ENCODE data around the gene IFNA4.

Gene IFNA4

GRCh38 chr9:21153336-21154017 lies 33.9 kb downstream of the IFNA4 start:
- Histone ChIP-seq H3K36me3 (ENCODE audit: control insufficient read depth, low read length) (no peaks in the 10 kb centered on the region), H4K20me1 (ENCODE audit: control insufficient read depth, insufficient read depth, low read depth, low read length) (no peaks in the 10 kb centered on the region), H3K4me3 (ENCODE audit: low read length) (no peak overlapping the region)

GRCh38 chr9:21144603-21145002 lies 42.8 kb downstream of the IFNA4 start:
- Histone ChIP-seq H3K27me3 (ENCODE audit: control insufficient read depth, low read length) (no peaks in the 10 kb centered on the region), H3K27ac (ENCODE audit: low read depth, low read length) (no peak overlapping the region), H3F3A (ENCODE audit: control insufficient read depth, insufficient read depth) (no peaks in the 10 kb centered on the region), H3K36me3 (ENCODE audit: control insufficient read depth, low read length) (no peaks in the 10 kb centered on the region), H3K4me3 (ENCODE audit: low read length) (no peak overlapping the region), H3K4me2 (ENCODE audit: low read length) (no peak overlapping the region), H3K9me3 (ENCODE audit: control insufficient read depth, insufficient read depth, low read length) (no peaks in the 10 kb centered on the region), H3K4me1 (ENCODE audit: control insufficient read depth, low read length) (no peaks in the 10 kb centered on the region), H3K79me2 (ENCODE audit: control insufficient read depth, low read length) (no peaks in the 10 kb centered on the region), H4K20me1 (ENCODE audit: control insufficient read depth, insufficient read depth, low read depth, low read length) (no peaks in the 10 kb centered on the region), H3K9me2 (replicated peaks; ENCODE audit: control insufficient read depth, low read length) (no peaks in the 10 kb centered on the region)
- TF ChIP-seq EZH2phosphoT487 (IDR thresholded peaks at IDR 0.05; ENCODE audit: borderline replicate concordance, low read length) = no peak
- TF ChIP-seq CTCF (IDR thresholded peaks at IDR 0.05; ENCODE audit: low read depth, low read length, poor library complexity, severe bottlenecking) = no peak

More at GRCh38 chr9:21153336-21154017, 33.9 kb downstream of the IFNA4 start:
- Histone ChIP-seq H3K27me3 (ENCODE audit: control insufficient read depth, low read length) (0 out of 2 replicates have a peak, but pooled peaks cover 3% of the 10 kb centered on the region), H3K9me3 (ENCODE audit: control insufficient read depth, insufficient read depth, low read length) (no peaks in the 10 kb centered on the region), H3K4me2 (ENCODE audit: low read length) (no peak overlapping the region), H3K9me2 (replicated peaks; ENCODE audit: control insufficient read depth, low read length) (no peaks in the 10 kb centered on the region), H3F3A (ENCODE audit: control insufficient read depth, insufficient read depth) (no peaks in the 10 kb centered on the region), H3K79me2 (ENCODE audit: control insufficient read depth, low read length) (no peaks in the 10 kb centered on the region), H3K4me1 (ENCODE audit: control insufficient read depth, low read length) (no peaks in the 10 kb centered on the region), H3K27ac (ENCODE audit: low read depth, low read length) (no peak overlapping the region)
- no peak for TF ChIP-seq EZH2phosphoT487 (IDR thresholded peaks at IDR 0.05; ENCODE audit: borderline replicate concordance, low read length)
- TF ChIP-seq CTCF (IDR thresholded peaks at IDR 0.05; ENCODE audit: low read depth, low read length, poor library complexity, severe bottlenecking) = no peak

GRCh38 chr9:21141427-21141882 lies 45.9 kb downstream of the IFNA4 start, which contains the start of gene IFNW1:
Gene IFNW1, minus strand, starts transcription at chr9:21141832. Its CDS starts 262 bp downstream, at chr9:21141570.
- H4K20me1 ChIP-seq (ENCODE audit: control insufficient read depth, insufficient read depth, low read depth, low read length) = no peaks in the 10 kb centered on the region
- no peaks in the 10 kb centered on the region for H3K9me3 ChIP-seq (ENCODE audit: control insufficient read depth, insufficient read depth, low read length)
- H3K27me3 ChIP-seq (ENCODE audit: control insufficient read depth, low read length) = no peaks in the 10 kb centered on the region
- H3K27ac ChIP-seq (ENCODE audit: low read depth, low read length) = no peak within 1 kb of the TSS
- no peaks in the 10 kb centered on the region for H3K4me1 ChIP-seq (ENCODE audit: control insufficient read depth, low read length)
- H3F3A ChIP-seq (ENCODE audit: control insufficient read depth, insufficient read depth) = no peaks in the 10 kb centered on the region
- H3K36me3 ChIP-seq (ENCODE audit: control insufficient read depth, low read length) = no peaks in the 10 kb centered on the region
- no peaks in the 10 kb centered on the region for H3K9me2 ChIP-seq (replicated peaks; ENCODE audit: control insufficient read depth, low read length)
- TF ChIP-seq EZH2phosphoT487 (IDR thresholded peaks at IDR 0.05; ENCODE audit: borderline replicate concordance, low read length) (no peak), CTCF (IDR thresholded peaks at IDR 0.05; ENCODE audit: low read depth, low read length, poor library complexity, severe bottlenecking) (no peak)
- H3K79me2 ChIP-seq (ENCODE audit: control insufficient read depth, low read length) = no peaks in the 10 kb centered on the region
- H3K4me3 ChIP-seq (ENCODE audit: low read length) = no peak within 1 kb of the TSS
- H3K4me2 ChIP-seq (ENCODE audit: low read length) = no peak within 1 kb of the TSS
